Natural killer cell treated with Interleukin-12 subunit alpha and Interleukin-12 subunit beta and Interleukin-15 and Interleukin-18, amount 100 ng/mL, for 72 hours (primary cell): ENCODE measurements around the gene AUTS2. TPM values are rescaled to one million over a fixed set of nuclear protein-coding genes. Genes with fewer than 3 reads are reported as not detected.

ENCODE experiments used
- ATAC-seq, 2 donors: fragments of 150-1000 bp; cut with Tn5 transposase in 1 of 2; sonication (Bioruptor Pico), chemical (Tn5 transposase) in 1 of 2; 2 replicates each; pipeline ENCODE4 v1.10.0; 2021
- DNase-seq: peaks from one replicate; pipeline ENCODE4 v3.0.0; 2022; ENCODE audit warnings: low spot score
- H3K27ac Mint-ChIP-seq, 2 donors: 1 replicate in 1 of 2; 2 replicates in 1 of 2; pipeline ENCODE4 v1.8.0; 2022; ENCODE audit warnings: mixed read lengths in 2 of 2, mild to moderate bottlenecking in 1 of 2, moderate library complexity in 1 of 2
- H3K27me3 Mint-ChIP-seq, 2 donors: 1 replicate in 1 of 2; 2 replicates in 1 of 2; pipeline ENCODE4 v1.8.0; 2022; ENCODE audit warnings: mixed read lengths in 2 of 2
- H3K36me3 Mint-ChIP-seq: one replicate; pipeline ENCODE4 v1.8.0; 2022; ENCODE audit warnings: mixed read lengths
- H3K4me1 Mint-ChIP-seq, 2 donors: 1 replicate in 1 of 2; 2 replicates in 1 of 2; pipeline ENCODE4 v1.8.0; 2022; ENCODE audit warnings: low read depth in 2 of 2, mixed read lengths in 2 of 2, mild to moderate bottlenecking in 1 of 2
- H3K4me3 Mint-ChIP-seq: one replicate; pipeline ENCODE4 v1.8.0; 2022; ENCODE audit warnings: mixed read lengths
- H3K9me3 Mint-ChIP-seq: 2 replicates; pipeline ENCODE4 v1.8.0; 2022; ENCODE audit warnings: mixed read lengths
- total RNA-seq, 2 donors: library from RNA; stranded (reverse); gene quantifications; one replicate each; pipeline ENCODE4 v1.2.3, GENCODE V29; 2022

AUTS2 gene
- total RNA-seq, 2 donors from 2014 or later: 14.3 to 43.0 TPM

- H3K9me3 Mint-ChIP-seq: no peaks in the 10 kb centered on the region
- H3K27ac Mint-ChIP-seq: no peak overlapping the region
- H3K4me1 Mint-ChIP-seq: no peaks in the 10 kb centered on the region
- no peak for ATAC-seq
- DNase-seq: no peak
- H3K36me3 Mint-ChIP-seq: no peaks in the 10 kb centered on the region
- no peaks in the 10 kb centered on the region for H3K27me3 Mint-ChIP-seq
- no peak overlapping the region for H3K4me3 Mint-ChIP-seq
Measured at GRCh38 chr7:70573696-70574095, 975.4 kb downstream of the AUTS2 start.

- H3K36me3 Mint-ChIP-seq: no peaks in the 10 kb centered on the region
- no peaks in the 10 kb centered on the region for H3K9me3 Mint-ChIP-seq
- H3K27ac Mint-ChIP-seq: no peak overlapping the region
- H3K27me3 Mint-ChIP-seq: no peaks in the 10 kb centered on the region
- no peaks in the 10 kb centered on the region for H3K4me1 Mint-ChIP-seq
- H3K4me3 Mint-ChIP-seq: no peak overlapping the region
- ATAC-seq (no peak), DNase-seq (no peak)
Measured at GRCh38 chr7:70574314-70574834, 976.1 kb downstream of the AUTS2 start.

DNA sequence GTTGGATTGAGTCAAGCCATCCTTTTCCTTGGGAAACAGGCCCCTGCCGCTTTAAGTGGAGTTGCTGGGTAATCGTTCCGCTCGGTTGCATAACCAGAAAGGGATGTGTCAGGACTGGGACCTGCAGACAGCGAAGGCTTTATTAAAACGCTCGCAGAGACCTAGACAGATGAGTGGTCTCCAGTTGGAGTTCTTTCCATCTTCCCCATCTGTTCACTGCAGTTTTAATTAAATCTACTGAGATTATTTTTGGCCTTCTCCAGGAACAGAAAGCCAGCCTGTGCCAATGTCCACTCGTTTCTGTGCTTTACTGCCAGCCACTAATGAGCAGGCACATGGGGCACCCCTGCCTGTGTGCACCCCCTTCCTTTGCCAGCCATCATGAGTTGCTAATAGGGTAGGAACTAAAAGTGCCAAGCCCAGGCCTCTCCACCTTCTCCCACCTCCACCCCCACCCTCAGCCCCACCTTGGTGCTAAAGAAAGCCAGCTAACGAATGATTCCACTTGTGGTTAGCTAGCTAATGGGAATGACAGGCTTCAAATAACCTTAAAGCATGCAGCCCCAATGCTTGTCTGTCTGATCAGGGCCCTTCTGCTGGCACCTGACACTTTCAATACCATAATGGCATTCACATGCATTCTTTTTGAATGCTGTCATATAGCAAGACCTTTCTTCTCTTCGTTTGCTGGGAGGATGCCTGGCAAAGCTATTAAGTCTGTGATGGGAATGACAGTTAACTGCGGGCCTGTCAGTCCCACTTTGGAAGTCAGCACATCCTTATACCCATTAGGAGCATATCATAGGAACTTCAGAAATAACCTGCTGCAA is 976.9 kb downstream of the AUTS2 start:
- Mint-ChIP-seq H3K27ac (no peak overlapping the region), H3K4me3 (no peak overlapping the region), H3K27me3 (no peaks in the 10 kb centered on the region), H3K36me3 (no peaks in the 10 kb centered on the region), H3K4me1 (no peaks in the 10 kb centered on the region), H3K9me3 (no peaks in the 10 kb centered on the region)
- ATAC-seq (no peak), DNase-seq (no peak)

- Mint-ChIP-seq H3K4me3 (no peak overlapping the region), H3K27me3 (no peaks in the 10 kb centered on the region), H3K9me3 (no peaks in the 10 kb centered on the region), H3K27ac (no peak overlapping the region), H3K4me1 (no peaks in the 10 kb centered on the region), H3K36me3 (no peaks in the 10 kb centered on the region)
- ATAC-seq: no peak
- no peak for DNase-seq
Measured at GRCh38 chr7:70577078-70577477, 978.8 kb downstream of the AUTS2 start.

DNA sequence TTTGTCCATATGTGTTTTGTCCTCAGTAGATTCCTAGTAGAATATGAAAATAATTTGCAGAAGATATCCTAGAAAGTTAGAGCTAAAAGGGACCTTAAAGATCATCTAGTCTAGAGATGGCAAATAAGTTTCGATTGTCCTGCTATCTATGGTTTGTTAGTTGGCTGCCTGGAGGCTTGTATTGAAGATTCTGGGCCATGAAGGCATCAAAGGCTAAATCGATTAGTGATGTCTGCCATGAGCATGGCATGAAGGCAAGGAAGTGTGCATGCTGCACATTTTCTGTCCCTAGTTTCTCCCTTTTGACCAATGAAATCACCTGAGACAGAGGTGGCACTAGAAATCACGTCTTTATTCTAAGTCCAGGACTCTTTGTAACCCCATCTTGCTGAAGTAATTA is 979.9 kb downstream of the AUTS2 start:
- H3K9me3 Mint-ChIP-seq: no peaks in the 10 kb centered on the region
- DNase-seq (no peak), ATAC-seq (no peak)
- H3K27ac Mint-ChIP-seq: no peak overlapping the region
- H3K27me3 Mint-ChIP-seq: no peaks in the 10 kb centered on the region
- H3K4me3 Mint-ChIP-seq: no peak overlapping the region
- no peaks in the 10 kb centered on the region for H3K36me3 Mint-ChIP-seq
- H3K4me1 Mint-ChIP-seq: no peaks in the 10 kb centered on the region

DNA sequence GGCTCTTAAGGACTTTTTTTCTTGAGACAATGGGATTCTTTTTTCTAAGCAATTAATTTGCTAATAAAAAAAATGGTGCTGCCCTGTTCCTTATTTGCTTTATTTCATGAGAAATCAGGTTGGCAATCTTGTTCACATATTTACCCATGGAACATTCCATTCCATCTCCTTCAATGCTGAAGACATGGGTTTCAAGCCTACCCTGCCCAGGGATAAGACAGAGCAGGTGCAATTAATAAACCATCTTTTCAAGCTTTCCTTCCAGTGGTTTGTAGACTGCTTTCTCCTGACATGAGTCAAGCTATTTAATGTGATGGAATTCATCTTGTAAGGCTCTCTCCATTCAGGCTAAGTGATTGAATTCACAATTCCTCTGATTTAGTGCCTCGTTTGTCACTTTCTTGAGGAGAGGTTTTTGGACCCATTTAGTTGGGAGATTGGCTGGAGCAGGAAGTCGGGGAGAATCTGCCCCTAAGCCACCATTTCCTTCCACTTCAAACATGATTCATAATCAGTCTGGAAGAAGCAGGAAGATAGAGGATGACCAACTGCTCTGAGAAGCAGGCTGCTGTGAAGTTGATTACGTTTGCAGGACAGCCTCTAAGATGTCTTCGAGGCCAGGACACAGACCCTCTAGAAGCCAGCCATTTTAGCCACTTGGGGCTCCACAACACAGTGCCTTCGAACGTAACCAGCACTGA is 981.3 kb downstream of the AUTS2 start:
- ATAC-seq: no peak
- Mint-ChIP-seq H3K27ac (no peak overlapping the region), H3K4me1 (no peaks in the 10 kb centered on the region)

GRCh38 chr7:70580161-70580560 is 981.9 kb downstream of the AUTS2 start:
- H3K27me3 Mint-ChIP-seq: no peaks in the 10 kb centered on the region

More for the DNA sequence above, 981.3 kb downstream of the AUTS2 start:
- Mint-ChIP-seq H3K36me3 (no peaks in the 10 kb centered on the region), H3K4me3 (no peak overlapping the region), H3K27me3 (no peaks in the 10 kb centered on the region), H3K9me3 (no peaks in the 10 kb centered on the region)
- no peak for DNase-seq

GRCh38 chr7:70582927-70583895 is 984.9 kb downstream of the AUTS2 start:
- Mint-ChIP-seq H3K27me3 (no peaks in the 10 kb centered on the region), H3K4me3 (no peak overlapping the region), H3K4me1 (peaks cover 8 to 11% of the 10 kb centered on the region in 2 donors), H3K36me3 (no peaks in the 10 kb centered on the region), H3K9me3 (no peaks in the 10 kb centered on the region), H3K27ac (no peak overlapping the region)
- ATAC-seq (no peak), DNase-seq (no peak)

More at GRCh38 chr7:70580161-70580560, 981.9 kb downstream of the AUTS2 start:
- Mint-ChIP-seq H3K36me3 (no peaks in the 10 kb centered on the region), H3K4me1 (no peaks in the 10 kb centered on the region), H3K27ac (no peak overlapping the region), H3K4me3 (no peak overlapping the region), H3K9me3 (no peaks in the 10 kb centered on the region)
- ATAC-seq (no peak), DNase-seq (no peak)

- peaks cover 10 to 13% of the 10 kb centered on the region in 2 donors for H3K4me1 Mint-ChIP-seq
- no peaks in the 10 kb centered on the region for H3K36me3 Mint-ChIP-seq
- H3K9me3 Mint-ChIP-seq: no peaks in the 10 kb centered on the region
- DNase-seq (no peak), ATAC-seq (no peak)
- H3K27ac Mint-ChIP-seq: no peak overlapping the region
- H3K4me3 Mint-ChIP-seq: no peak overlapping the region
- H3K27me3 Mint-ChIP-seq: no peaks in the 10 kb centered on the region
Measured at GRCh38 chr7:70583965-70584883, 985.9 kb downstream of the AUTS2 start.

DNA sequence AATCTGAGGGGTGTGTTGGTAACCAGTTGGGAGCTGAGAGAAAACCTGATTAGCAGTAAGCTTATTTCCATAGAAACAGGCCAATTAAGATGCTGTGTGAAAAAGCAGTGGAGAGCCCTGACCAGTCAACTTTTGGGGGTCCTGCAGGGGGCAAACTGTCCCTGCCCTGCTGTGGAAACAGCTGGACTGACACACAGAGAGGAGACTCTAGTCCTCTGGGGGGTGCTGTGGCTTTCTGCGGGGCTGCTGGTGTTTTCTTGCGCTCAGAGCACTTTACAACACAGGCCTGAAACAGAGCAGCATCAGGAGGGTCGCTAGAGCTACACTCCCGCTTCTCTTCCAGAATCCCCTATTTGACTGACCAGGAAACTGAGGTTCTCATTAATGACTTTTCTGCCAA is 986.8 kb downstream of the AUTS2 start:
- Mint-ChIP-seq H3K4me3 (no peak overlapping the region), H3K4me1 (peaks cover 10 to 13% of the 10 kb centered on the region in 2 donors), H3K27ac (no peak overlapping the region), H3K36me3 (no peaks in the 10 kb centered on the region), H3K9me3 (no peaks in the 10 kb centered on the region), H3K27me3 (no peaks in the 10 kb centered on the region)
- DNase-seq (no peak), ATAC-seq (no peak)

DNA sequence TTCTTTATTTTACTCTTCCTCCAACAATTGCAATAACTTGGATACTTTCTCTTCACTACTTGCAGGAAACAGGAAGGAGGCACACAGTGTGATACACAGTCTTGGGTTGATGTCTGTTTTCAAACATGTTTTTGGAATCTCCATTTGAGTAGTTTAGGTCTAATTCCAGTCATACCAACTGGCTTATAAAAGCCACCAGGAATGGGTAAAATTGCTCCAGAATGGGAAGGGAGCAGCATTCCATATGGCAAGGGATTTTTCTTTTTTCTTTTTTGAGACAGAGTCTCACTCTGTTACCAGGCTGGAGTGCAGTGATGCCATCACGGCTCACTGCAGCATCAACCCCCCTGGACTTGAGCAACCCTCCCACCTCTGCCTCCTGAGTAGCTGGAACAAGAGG is 988.5 kb downstream of the AUTS2 start:
- peaks cover 10 to 13% of the 10 kb centered on the region in 2 donors for H3K4me1 Mint-ChIP-seq

GRCh38 chr7:70587739-70588138 is 989.5 kb downstream of the AUTS2 start:
- Mint-ChIP-seq H3K4me3 (no peak overlapping the region), H3K27ac (no peak overlapping the region), H3K36me3 (no peaks in the 10 kb centered on the region)

More for the DNA sequence above, 988.5 kb downstream of the AUTS2 start:
- Mint-ChIP-seq H3K9me3 (no peaks in the 10 kb centered on the region), H3K27ac (no peak overlapping the region), H3K36me3 (no peaks in the 10 kb centered on the region), H3K4me3 (no peak overlapping the region), H3K27me3 (no peaks in the 10 kb centered on the region)
- ATAC-seq (no peak), DNase-seq (no peak)

More at GRCh38 chr7:70587739-70588138, 989.5 kb downstream of the AUTS2 start:
- Mint-ChIP-seq H3K4me1 (peaks cover 10 to 13% of the 10 kb centered on the region in 2 donors), H3K9me3 (no peaks in the 10 kb centered on the region), H3K27me3 (no peaks in the 10 kb centered on the region)
- DNase-seq: no peak
- no peak for ATAC-seq
